GM06990 (cell line): ENCODE measurements around the gene NPY5R.

ENCODE experiments used
- DNase-seq: peaks from one replicate; pipeline ENCODE4 v3.0.0-alpha.2; 2011; ENCODE audit not compliant: insufficient read length; ENCODE audit errors: extremely low read depth
- H3K27me3 ChIP-seq: replicated peaks from 2 replicates; pipeline ENCODE4 v1.6.0; 2011; ENCODE audit warnings: low read length; ENCODE audit not compliant: control insufficient read depth, insufficient read depth
- H3K36me3 ChIP-seq: 2 replicates; pipeline ENCODE4 v1.5.1; 2011; ENCODE audit warnings: low read length; ENCODE audit not compliant: control insufficient read depth, insufficient read depth
- H3K4me3 ChIP-seq: replicated peaks from 2 replicates; pipeline ENCODE4 v1.5.1; 2011; ENCODE audit warnings: low read depth, mild to moderate bottlenecking, control low read depth, low read length
- CTCF ChIP-seq: IDR thresholded peaks from 2 replicates; pipeline ENCODE4 v1.5.1; 2011; ENCODE audit warnings: low read length, control low read depth, mild to moderate bottlenecking, inconsistent platforms; ENCODE audit not compliant: insufficient read depth, poor library complexity, severe bottlenecking

NPY5R gene

GRCh38 chr4:163380703-163381102, 37.0 kb downstream of the NPY5R start:
- no peak for TF ChIP-seq CTCF
- no peaks in the 10 kb centered on the region for H3K36me3 ChIP-seq
- H3K4me3 ChIP-seq: no peak overlapping the region
- no peak for DNase-seq
- H3K27me3 ChIP-seq: no peaks in the 10 kb centered on the region

- Histone ChIP-seq H3K27me3 (no peaks in the 10 kb centered on the region), H3K36me3 (no peaks in the 10 kb centered on the region), H3K4me3 (no peak overlapping the region)
- DNase-seq: no peak
- no peak for TF ChIP-seq CTCF
These were observed 38.6 kb downstream of the NPY5R start for GRCh38 chr4:163382178-163382869.

- no peak for TF ChIP-seq CTCF
- no peak overlapping the region for H3K4me3 ChIP-seq
- no peak for DNase-seq
- H3K36me3 ChIP-seq: no peaks in the 10 kb centered on the region
- no peaks in the 10 kb centered on the region for H3K27me3 ChIP-seq
These were observed 40.7 kb downstream of the NPY5R start for GRCh38 chr4:163384434-163384833.

GRCh38 chr4:163384926-163385325, 41.2 kb downstream of the NPY5R start:
- no peak for DNase-seq
- no peaks in the 10 kb centered on the region for H3K36me3 ChIP-seq
- no peak overlapping the region for H3K4me3 ChIP-seq

GRCh38 chr4:163385466-163385865, 41.8 kb downstream of the NPY5R start:
- no peak for DNase-seq
- TF ChIP-seq CTCF: no peak
- Histone ChIP-seq H3K4me3 (no peak overlapping the region), H3K36me3 (no peaks in the 10 kb centered on the region), H3K27me3 (no peaks in the 10 kb centered on the region)

More at GRCh38 chr4:163384926-163385325, 41.2 kb downstream of the NPY5R start:
- H3K27me3 ChIP-seq: no peaks in the 10 kb centered on the region
- no peak for TF ChIP-seq CTCF

- H3K27me3 ChIP-seq: no peaks in the 10 kb centered on the region
- no peaks in the 10 kb centered on the region for H3K36me3 ChIP-seq
- H3K4me3 ChIP-seq: no peak overlapping the region
- no peak for DNase-seq
- TF ChIP-seq CTCF: no peak
These were observed 48.1 kb downstream of the NPY5R start for GRCh38 chr4:163391756-163392155.
